ENCODE results near the gene ALDOA.

GRCh38 chr16:30052671-30053372 lies 12.7 kb upstream of the ALDOA start:
- no peak for TF ChIP-seq CTCF (IDR thresholded peaks at IDR 0.05)
- peak in 1 of 2 donors; percentile 25 for TF ChIP-seq POLR2A (IDR thresholded peaks at IDR 0.05)

All from uterus (tissue), 2 donors.